ENCODE data around the gene CD74.
"Not testable (repeated sequence)": the region's sequence is repeated elsewhere in the genome, so short reads cannot be mapped to it uniquely, and the experiment has no call there.

Gene CD74

GRCh38 chr5:150412319-150413175 lies at the start of gene CD74:
Gene CD74 (minus strand): TSS chr5:150412910. CDS start chr5:150412749, 161 bp downstream.
- Mint-ChIP-seq H3K4me3 (peak within 1 kb of the TSS; percentile 96), H3K36me3 (peaks cover 57% of the 10 kb centered on the region), H3K27ac (peak within 1 kb of the TSS; percentile 99), H3K9me3 (no peaks in the 10 kb centered on the region), H3K4me1 (peaks cover 48% of the 10 kb centered on the region)
- peak; percentile 92 for ATAC-seq
- peak; percentile 76 to 95 for DNase-seq (ENCODE audit: low spot score in 2 of 2)

DNA sequence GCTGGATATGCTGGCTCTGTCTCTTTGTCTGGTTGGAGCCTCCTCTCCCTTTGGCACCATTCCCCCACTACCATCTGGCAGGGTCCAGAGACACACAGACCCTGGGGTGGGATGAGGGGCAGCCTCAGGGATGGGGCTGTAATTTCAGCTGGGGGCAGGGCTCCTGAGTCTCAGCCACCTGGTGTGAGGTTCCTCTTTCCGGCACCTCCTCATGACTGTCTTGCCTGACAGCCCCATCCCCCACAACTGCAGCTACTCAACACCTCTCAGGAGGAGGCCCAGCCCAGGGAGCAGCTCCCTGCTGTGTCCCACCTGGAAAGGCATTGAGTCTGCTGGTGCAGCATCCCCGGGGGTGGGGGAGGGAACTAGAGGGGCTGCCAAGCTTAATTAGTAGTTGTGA lies 48.5 kb upstream of the CD74 start:
- DNase-seq (ENCODE audit: low spot score in 2 of 2) = no peak
- Mint-ChIP-seq H3K27ac (no peak overlapping the region), H3K9me3 (no peaks in the 10 kb centered on the region), H3K4me3 (no peak overlapping the region), H3K4me1 (peaks cover 13% of the 10 kb centered on the region), H3K36me3 (peaks cover 5% of the 10 kb centered on the region)
- ATAC-seq = no peak

GRCh38 chr5:150460781-150461180 lies 48.1 kb upstream of the CD74 start:
- no peak overlapping the region for H3K4me3 Mint-ChIP-seq
- DNase-seq (ENCODE audit: low spot score in 2 of 2) (no peak), ATAC-seq (no peak)
- peaks cover 13% of the 10 kb centered on the region for H3K4me1 Mint-ChIP-seq
- H3K9me3 Mint-ChIP-seq = no peaks in the 10 kb centered on the region
- H3K27ac Mint-ChIP-seq = no peak overlapping the region
- peaks cover 5% of the 10 kb centered on the region for H3K36me3 Mint-ChIP-seq

DNA sequence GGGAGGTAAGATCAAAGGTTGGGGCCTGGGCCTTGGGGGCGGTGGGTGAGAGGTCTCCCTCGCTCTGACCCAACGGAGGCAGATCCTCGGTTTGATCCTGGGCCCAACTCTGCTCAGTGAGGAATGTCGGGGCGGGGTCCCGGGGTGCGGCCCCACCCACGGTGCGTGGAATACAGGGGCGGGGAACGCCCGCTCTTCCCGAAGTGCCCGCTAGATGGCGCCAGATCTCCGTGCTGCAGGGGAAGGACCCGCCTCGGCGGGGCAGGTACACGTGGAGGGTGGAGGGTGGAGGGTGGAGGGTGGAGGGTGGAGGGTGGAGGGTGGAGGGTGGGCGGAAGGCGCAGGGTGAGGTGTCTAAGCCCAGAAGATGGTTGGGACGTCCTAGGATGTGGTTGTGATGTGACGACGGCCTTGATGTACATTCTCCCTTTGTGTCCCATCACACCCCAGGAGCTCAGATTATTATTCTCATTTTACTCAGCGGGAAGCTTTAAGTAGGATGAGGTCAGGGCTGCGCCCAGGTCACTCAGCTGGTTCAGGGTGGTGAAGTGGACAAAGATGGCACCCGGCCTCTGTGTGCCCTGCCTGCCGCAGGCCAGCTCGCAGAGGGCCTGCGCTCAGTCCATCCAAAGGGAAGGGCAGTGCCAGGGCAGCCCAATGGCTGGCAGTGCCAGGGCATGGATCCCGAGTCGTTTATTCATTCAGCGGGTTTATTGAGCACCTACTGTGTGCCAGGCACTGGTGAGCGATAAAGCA lies 46.3 kb upstream of the CD74 start:
- H3K4me3 Mint-ChIP-seq = peak overlapping the region; percentile 46
- peak; percentile 94 to 97 for DNase-seq (ENCODE audit: low spot score in 2 of 2)
- ATAC-seq = peak; percentile 89
- H3K36me3 Mint-ChIP-seq = peaks cover 5% of the 10 kb centered on the region
- H3K4me1 Mint-ChIP-seq = peaks cover 13% of the 10 kb centered on the region
- no peaks in the 10 kb centered on the region for H3K9me3 Mint-ChIP-seq
- H3K27ac Mint-ChIP-seq = no peak overlapping the region

- peak overlapping the region; percentile 83 for H3K27ac Mint-ChIP-seq
- H3K9me3 Mint-ChIP-seq = no peaks in the 10 kb centered on the region
- H3K36me3 Mint-ChIP-seq = peaks cover 5% of the 10 kb centered on the region
- ATAC-seq (no peak), DNase-seq (ENCODE audit: low spot score in 2 of 2) (no peak)
- peaks cover 13% of the 10 kb centered on the region for H3K4me1 Mint-ChIP-seq
- peak overlapping the region; percentile 46 for H3K4me3 Mint-ChIP-seq
These were observed 45.0 kb upstream of the CD74 start for GRCh38 chr5:150457562-150458240.

- no peak for DNase-seq (ENCODE audit: low spot score in 2 of 2)
- Mint-ChIP-seq H3K27ac (peak overlapping the region; percentile 83), H3K4me3 (no peak overlapping the region), H3K4me1 (peaks cover 13% of the 10 kb centered on the region), H3K9me3 (no peaks in the 10 kb centered on the region), H3K36me3 (peaks cover 5% of the 10 kb centered on the region)
- ATAC-seq = no peak
These were observed 44.4 kb upstream of the CD74 start for GRCh38 chr5:150457121-150457520.

- Mint-ChIP-seq H3K4me3 (no peak overlapping the region), H3K27ac (no peak overlapping the region), H3K36me3 (peaks cover 13% of the 10 kb centered on the region), H3K9me3 (no peaks in the 10 kb centered on the region), H3K4me1 (peaks cover 13% of the 10 kb centered on the region)
- no peak for DNase-seq (ENCODE audit: low spot score in 2 of 2)
- ATAC-seq = no peak
These were observed 42.0 kb upstream of the CD74 start for GRCh38 chr5:150454492-150455229.

DNA sequence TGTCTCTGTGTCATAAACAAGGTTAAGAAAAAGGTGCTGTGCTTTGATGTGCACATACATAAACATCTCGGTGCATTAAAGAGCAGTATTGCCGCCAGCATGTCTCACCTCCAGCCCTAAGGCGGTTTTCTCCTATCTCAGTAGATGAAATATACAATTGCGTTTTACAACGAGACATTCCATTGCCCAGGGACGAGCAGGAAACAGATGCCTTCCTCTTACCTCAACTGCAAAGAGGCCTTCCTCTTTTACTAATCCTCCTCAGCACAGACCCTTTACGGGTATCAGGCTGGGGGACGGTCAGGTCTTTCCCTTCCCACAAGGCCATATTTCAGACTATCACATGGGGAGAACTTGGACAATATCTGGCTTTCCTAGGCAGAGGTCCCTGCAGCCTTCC lies 41.3 kb upstream of the CD74 start:
- peaks cover 13% of the 10 kb centered on the region for H3K4me1 Mint-ChIP-seq
- ATAC-seq; H3K9me3 Mint-ChIP-seq; DNase-seq (ENCODE audit: low spot score in 2 of 2); H3K4me3 Mint-ChIP-seq; H3K27ac Mint-ChIP-seq: not testable (repeated sequence)
- H3K36me3 Mint-ChIP-seq = peaks cover 19% of the 10 kb centered on the region

- peaks cover 20% of the 10 kb centered on the region for H3K4me1 Mint-ChIP-seq
- ATAC-seq = no peak
- no peak overlapping the region for H3K4me3 Mint-ChIP-seq
- no peak for DNase-seq (ENCODE audit: low spot score in 2 of 2)
- no peak overlapping the region for H3K27ac Mint-ChIP-seq
- H3K36me3 Mint-ChIP-seq = peaks cover 27% of the 10 kb centered on the region
- no peaks in the 10 kb centered on the region for H3K9me3 Mint-ChIP-seq
These were observed 40.2 kb upstream of the CD74 start for GRCh38 chr5:150452914-150453313.

- DNase-seq (ENCODE audit: low spot score in 2 of 2) (no peak), ATAC-seq (no peak)
- Mint-ChIP-seq H3K27ac (no peak overlapping the region), H3K4me1 (peaks cover 21% of the 10 kb centered on the region), H3K9me3 (no peaks in the 10 kb centered on the region), H3K36me3 (peaks cover 39% of the 10 kb centered on the region), H3K4me3 (no peak overlapping the region)
These were observed 38.9 kb upstream of the CD74 start for GRCh38 chr5:150451594-150451993.

- peak within 1 kb of the TSS; percentile 86 for H3K4me3 Mint-ChIP-seq
- peaks cover 57% of the 10 kb centered on the region for H3K36me3 Mint-ChIP-seq
- DNase-seq (ENCODE audit: low spot score in 2 of 2) (peak; percentile 87 to 97), ATAC-seq (peak; percentile 95)
- H3K9me3 Mint-ChIP-seq = no peaks in the 10 kb centered on the region
- peaks cover 29% of the 10 kb centered on the region for H3K4me1 Mint-ChIP-seq
- peak within 1 kb of the TSS; percentile 99 for H3K27ac Mint-ChIP-seq
These were observed 37.0 kb upstream of the CD74 start, which contains the start of gene RPS14 for GRCh38 chr5:150449517-150450339. Gene RPS14 (minus strand): TSS chr5:150449739. CDS start chr5:150447733, 2,006 bp downstream.

- ATAC-seq (peak; percentile 57), DNase-seq (ENCODE audit: low spot score in 2 of 2) (peak in 1 of 2 donors; percentile 56)
- Mint-ChIP-seq H3K27ac (peak overlapping the region; percentile 99), H3K9me3 (no peaks in the 10 kb centered on the region), H3K36me3 (peaks cover 64% of the 10 kb centered on the region), H3K4me1 (peaks cover 29% of the 10 kb centered on the region), H3K4me3 (peak overlapping the region; percentile 86)
These were observed 36.3 kb upstream of the CD74 start for GRCh38 chr5:150448952-150449516.

- H3K4me1 Mint-ChIP-seq = peaks cover 35% of the 10 kb centered on the region
These were observed 35.6 kb upstream of the CD74 start for GRCh38 chr5:150448334-150448733.

GRCh38 chr5:150447188-150447587 lies 34.5 kb upstream of the CD74 start:
- Mint-ChIP-seq H3K9me3 (no peaks in the 10 kb centered on the region), H3K36me3 (peaks cover 83% of the 10 kb centered on the region), H3K4me3 (peak overlapping the region; percentile 86), H3K4me1 (peaks cover 38% of the 10 kb centered on the region), H3K27ac (peak overlapping the region; percentile 99)
- DNase-seq (ENCODE audit: low spot score in 2 of 2) = no peak
- ATAC-seq = no peak

More at GRCh38 chr5:150448334-150448733, 35.6 kb upstream of the CD74 start:
- Mint-ChIP-seq H3K27ac (peak overlapping the region; percentile 99), H3K9me3 (no peaks in the 10 kb centered on the region), H3K36me3 (peaks cover 71% of the 10 kb centered on the region), H3K4me3 (peak overlapping the region; percentile 86)
- DNase-seq (ENCODE audit: low spot score in 2 of 2) (no peak), ATAC-seq (no peak)

All from stimulated activated effector memory CD8-positive, alpha-beta T cell treated with anti-CD3 and anti-CD28 coated beads, Interleukin-12 subunit alpha, Interleukin-12 subunit beta, amount 100 ng/mL, for 72 hours (primary cell).